GM19023 (cell line): ENCODE results near the gene PNLIPRP3.

Source experiments
- ATAC-seq: cut with Tn5 transposase; IDR thresholded peaks from one replicate; pipeline ENCODE4 v1.9.1; 2021; ENCODE audit warnings: mild to moderate bottlenecking, moderate library complexity; ENCODE audit not compliant: unreplicated experiment

The PNLIPRP3 gene

DNA sequence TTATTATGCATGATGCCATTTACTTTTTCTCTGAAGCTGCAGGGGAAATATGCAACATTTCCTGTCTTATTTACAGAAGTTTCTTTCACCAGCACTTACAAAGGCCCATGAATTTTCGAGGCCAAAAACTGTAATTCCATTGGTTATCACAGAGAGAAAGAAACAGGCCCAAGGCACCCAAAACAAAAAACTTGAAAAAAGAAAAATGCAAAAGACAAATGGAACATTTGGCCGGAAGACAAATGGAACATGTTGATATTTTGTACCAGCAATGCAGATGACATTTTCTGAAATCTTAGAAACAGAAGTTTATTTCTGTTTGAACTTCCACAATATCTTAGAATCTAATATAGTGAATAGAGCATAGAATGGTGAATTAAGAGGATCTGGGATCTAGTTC, 61.8 kb downstream of the PNLIPRP3 start:
- no peak for ATAC-seq

DNA sequence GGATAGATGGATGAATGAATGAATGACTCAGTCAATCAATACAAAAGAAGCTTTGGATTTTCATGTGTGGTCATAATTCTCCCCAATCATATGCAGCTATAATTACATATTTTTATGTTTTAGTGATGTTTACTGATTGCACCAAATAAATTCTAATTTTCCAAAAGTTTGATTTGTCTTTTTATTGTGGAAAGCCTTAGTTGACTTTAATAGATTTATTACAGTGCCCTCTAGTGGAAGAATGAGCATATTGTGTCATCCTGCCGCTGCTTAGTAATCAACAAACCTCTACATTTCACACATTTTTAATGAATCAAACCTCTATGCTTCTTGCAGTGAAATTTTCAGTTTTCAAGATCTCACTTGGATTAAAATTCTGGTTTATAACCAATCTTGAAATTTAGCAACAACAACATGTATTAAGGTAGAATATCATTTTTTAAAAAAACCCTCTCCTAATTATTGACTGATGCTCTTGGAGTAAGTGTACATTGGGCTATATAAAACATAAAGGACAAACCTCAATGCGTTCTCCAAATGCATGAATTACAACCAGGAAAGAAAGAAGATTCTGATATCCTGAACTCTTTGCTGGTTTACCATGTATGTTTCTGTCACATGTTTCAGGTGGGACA, 62.5 kb downstream of the PNLIPRP3 start:
- no peak for ATAC-seq

DNA sequence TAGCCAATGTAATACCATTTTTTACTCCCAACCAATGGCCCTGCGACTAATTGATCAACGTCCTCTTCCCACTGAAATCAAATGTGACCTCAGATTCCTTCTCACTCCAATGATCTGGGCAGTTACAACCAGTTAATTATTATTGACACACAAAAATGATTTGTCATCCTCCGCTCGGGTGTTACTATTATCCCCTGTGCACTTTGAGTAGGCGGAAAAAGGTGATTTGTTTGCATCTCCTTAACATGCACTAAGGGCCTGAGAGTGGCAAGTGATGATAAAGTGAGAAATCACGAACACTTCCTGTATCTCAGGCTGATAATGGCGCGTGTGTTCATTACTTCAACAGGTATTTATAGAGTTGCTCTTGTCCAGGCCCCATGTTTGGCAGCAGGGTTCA, 77.1 kb downstream of the PNLIPRP3 start:
- ATAC-seq, result no peak

DNA sequence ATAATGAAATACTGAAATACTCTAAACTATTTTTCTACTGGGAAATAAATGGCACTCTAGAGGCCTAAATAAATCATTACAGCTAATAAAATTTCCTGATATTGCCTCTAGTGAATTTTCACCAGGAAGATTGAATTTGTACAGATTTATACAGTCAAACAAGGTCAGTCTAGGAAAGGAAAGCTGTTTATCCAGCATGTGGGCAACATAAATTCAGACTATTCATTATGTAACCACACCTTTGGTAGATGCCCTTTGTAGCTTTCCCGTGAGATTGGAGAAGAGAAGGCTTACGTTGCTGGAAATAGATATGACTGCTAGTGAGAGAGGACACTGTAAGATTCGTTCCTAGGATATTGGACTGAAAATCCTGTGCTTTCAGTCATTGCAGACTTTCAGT, 82.9 kb downstream of the PNLIPRP3 start:
- ATAC-seq, result no peak

DNA sequence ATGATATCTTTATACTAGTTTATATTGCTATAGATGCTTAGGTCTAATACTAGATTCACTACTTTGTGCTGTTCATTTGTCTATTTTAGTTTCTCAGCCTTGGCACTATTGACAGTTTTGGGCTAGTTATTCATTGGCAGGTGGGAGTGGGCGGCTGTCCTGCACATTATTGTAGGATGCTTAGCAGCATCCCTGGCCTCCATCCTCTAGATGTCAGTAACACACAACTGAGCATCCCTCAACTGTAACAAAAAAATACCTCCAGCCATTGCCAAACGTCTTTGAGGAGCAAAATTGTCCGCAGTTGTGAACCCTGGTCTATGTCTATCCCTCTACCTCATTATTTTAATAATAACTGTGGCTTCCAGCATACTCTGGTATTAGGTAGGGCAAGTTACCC, 83.7 kb downstream of the PNLIPRP3 start:
- ATAC-seq, result no peak

DNA sequence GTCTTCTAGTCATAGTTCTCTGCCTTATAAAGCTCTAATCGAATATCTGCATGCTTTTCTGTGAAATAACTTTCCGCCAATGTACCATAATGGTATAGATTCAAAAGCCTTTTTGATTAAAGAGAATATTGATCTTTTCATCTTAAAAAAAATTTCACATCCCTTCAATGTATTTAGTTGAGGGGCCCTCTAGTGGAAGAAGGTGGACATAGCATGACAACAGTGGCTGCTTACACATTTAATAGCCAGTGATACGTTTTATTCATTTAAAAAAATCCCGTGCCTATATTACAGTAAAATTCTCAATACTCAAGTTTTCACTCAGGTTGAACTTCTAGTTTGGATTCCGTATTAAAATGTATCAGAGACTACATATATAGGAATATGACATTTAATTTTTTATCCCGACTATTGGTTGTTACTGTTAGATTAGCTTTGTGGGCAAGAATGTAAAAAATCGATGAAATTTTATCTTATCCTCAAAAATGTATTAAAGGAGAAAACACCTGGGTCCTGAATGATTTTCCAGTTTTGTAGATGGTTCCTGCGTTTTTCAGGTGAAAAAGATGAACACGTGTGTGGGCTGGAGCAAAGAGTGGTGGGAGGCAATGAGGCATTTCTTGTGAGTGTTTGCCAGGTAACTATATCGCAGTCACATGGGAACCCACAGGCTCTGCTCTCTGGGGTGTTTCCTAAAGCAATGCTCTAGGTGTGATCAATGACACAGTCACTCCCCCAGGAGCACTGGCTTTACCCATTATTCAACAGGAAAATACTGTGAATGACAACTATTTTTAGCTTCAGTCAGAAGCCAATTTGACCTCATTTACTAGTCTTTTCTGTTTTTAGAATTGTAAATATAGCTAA, 94.0 kb downstream of the PNLIPRP3 start:
- ATAC-seq, result no peak

DNA sequence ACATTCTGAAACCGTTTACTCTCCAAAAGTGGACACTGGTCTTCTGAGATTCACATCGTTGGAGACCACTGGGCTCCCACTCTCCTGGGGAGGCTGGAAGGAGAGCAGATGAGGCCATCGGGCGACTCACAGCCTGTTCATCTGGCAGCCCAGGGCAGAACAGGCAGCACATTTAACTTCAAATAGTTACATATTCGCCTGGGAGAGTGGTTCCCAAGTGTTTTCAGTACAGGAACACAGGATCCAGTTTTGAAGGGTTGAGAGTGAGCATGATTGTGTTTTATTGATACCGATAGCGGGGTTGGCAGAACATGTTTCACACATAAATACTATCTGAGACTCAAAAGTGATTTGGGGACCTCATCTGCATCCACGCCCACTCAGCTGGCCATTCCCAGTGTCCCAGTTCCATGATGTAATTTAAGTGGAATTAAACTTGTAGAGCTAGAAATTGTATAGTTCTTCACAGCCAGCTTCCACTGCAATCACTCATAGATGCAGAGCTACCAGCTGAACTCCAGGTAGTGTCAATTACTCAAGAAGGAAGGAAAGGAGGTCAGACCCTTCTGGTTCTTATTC, 95.2 kb downstream of the PNLIPRP3 start:
- no peak for ATAC-seq

DNA sequence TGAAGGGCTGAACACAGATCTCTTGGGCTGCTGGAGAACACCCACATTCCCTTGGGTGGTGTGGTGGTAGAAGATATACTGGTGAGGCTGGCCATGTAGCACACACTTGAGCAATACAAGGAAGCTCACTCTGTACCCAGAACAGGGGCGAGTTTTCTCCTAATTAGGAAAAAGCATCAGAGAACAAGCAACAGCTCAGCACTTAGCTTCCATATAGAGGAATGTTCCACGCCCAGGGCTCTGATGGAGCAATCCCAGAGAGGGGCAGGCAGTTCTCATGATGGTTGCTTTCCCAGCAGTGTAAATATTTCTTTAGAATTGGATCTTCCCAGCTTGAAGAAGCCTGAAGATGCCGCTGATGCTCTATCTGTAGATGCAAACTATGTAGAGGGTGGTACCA, 97.1 kb downstream of the PNLIPRP3 start:
- no peak for ATAC-seq

DNA sequence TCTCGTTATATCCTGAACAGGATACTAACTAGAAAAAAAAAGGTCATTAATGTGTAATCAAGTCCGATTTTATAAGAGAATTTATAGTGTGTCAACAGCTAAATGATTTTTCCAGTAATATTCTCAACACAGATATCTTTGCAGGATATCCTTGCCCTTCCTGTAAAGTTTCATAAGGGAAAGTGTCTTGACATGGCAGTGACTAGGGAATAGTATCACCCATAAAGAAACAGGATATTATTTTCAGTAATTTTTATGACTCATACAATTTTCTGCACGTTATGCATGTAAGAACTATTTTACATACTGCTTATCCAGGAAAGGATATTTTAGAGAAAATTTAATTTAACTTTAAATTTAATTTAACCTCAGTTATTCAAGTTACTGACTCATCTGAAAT, 98.6 kb downstream of the PNLIPRP3 start:
- no peak for ATAC-seq
